HEK293 (cell line): ENCODE data around the gene ANO2.

Experiments
- CTCF ChIA-PET: fragments of 350-600 bp; formaldehyde crosslinking; extraction: SDS; loops from one replicate; lab custom pipeline; 2021; ENCODE audit warnings: antibody characterized with exemption; lab: Yijun Ruan, JAX
- POLR2A ChIA-PET: fragments of 300-600 bp; formaldehyde crosslinking; extraction: SDS; loops from one replicate; lab custom pipeline; 2020; ENCODE audit warnings: antibody characterized with exemption, inconsistent platforms; lab: Yijun Ruan, JAX
- H3K27ac ChIP-seq: fragments of 200-500 bp; sonication (Bioruptor generic); 2 replicates; pipeline ENCODE4 v1.5.1; 2014; ENCODE audit warnings: low read depth, low read length, control low read depth, inconsistent platforms; ENCODE audit errors: extremely low read depth
- H3K36me3 ChIP-seq, 2 experiments: fragments of 200-500 bp in 1 of 2; sonication (Bioruptor generic) in 1 of 2; 1 replicate in 1 of 2; 2 replicates in 1 of 2; pipeline ENCODE4 v1.5.1; 2014 to 2017; ENCODE audit warnings: inconsistent platforms in 2 of 2, low read length in 2 of 2; ENCODE audit not compliant: control insufficient read depth in 2 of 2, insufficient read depth in 1 of 2
- H3K4me1 ChIP-seq: fragments of 200-500 bp; sonication (Bioruptor generic); 2 replicates; pipeline ENCODE4 v1.5.1; 2014; ENCODE audit warnings: mild to moderate bottlenecking, low read length, inconsistent platforms; ENCODE audit not compliant: control insufficient read depth, insufficient read depth
- H3K4me3 ChIP-seq: 2 replicates; pipeline ENCODE4 v1.5.1; 2011; ENCODE audit warnings: low read depth, mild to moderate bottlenecking, control low read depth, low read length, moderate library complexity
- H3K9me3 ChIP-seq: fragments of 200-500 bp; sonication (Bioruptor generic); 2 replicates; pipeline ENCODE4 v1.5.1; 2014; ENCODE audit warnings: low read depth, low read length, inconsistent platforms; ENCODE audit not compliant: control insufficient read depth, insufficient read depth
- EGR2 ChIP-seq: fragments of 450-650 bp; formaldehyde crosslinking; IDR thresholded peaks from 2 replicates; pipeline ENCODE4 v1.5.1; 2016; ENCODE audit warnings: low read depth, missing biosample characterization, missing genetic modification characterization
- ELK4 ChIP-seq: IDR thresholded peaks from 2 replicates; pipeline ENCODE4 v1.6.1; 2011; ENCODE audit warnings: mild to moderate bottlenecking, low read depth, low read length, borderline replicate concordance
- KLF16 ChIP-seq: fragments of 450-650 bp; formaldehyde crosslinking; IDR thresholded peaks from 2 replicates; pipeline ENCODE4 v1.5.1; 2017; ENCODE audit warnings: missing biosample characterization, missing genetic modification characterization
- KLF8 ChIP-seq: fragments of 450-650 bp; formaldehyde crosslinking; IDR thresholded peaks from 2 replicates; pipeline ENCODE4 v1.5.1; 2016; ENCODE audit warnings: missing biosample characterization, missing genetic modification characterization
- OSR2 ChIP-seq: fragments of 450-650 bp; formaldehyde crosslinking; IDR thresholded peaks from 2 replicates; pipeline ENCODE4 v1.5.1; 2016; ENCODE audit warnings: missing biosample characterization, missing genetic modification characterization
- PRDM2 ChIP-seq: fragments of 450-650 bp; formaldehyde crosslinking; IDR thresholded peaks from 2 replicates; pipeline ENCODE4 v1.5.1; 2016; ENCODE audit warnings: missing biosample characterization, missing genetic modification characterization, borderline replicate concordance
- ZBTB10 ChIP-seq: fragments of 450-650 bp; formaldehyde crosslinking; IDR thresholded peaks from 2 replicates; pipeline ENCODE4 v1.5.1; 2016; ENCODE audit warnings: missing biosample characterization, missing genetic modification characterization
- ZEB2 ChIP-seq: fragments of 450-650 bp; formaldehyde crosslinking; IDR thresholded peaks from 2 replicates; pipeline ENCODE4 v1.5.1; 2016; ENCODE audit warnings: missing biosample characterization, missing genetic modification characterization
- ZFP69B ChIP-seq: fragments of 450-650 bp; formaldehyde crosslinking; IDR thresholded peaks from 2 replicates; pipeline ENCODE4 v1.5.1; 2016; ENCODE audit warnings: missing biosample characterization, missing genetic modification characterization
- ZNF292 ChIP-seq: fragments of 450-650 bp; formaldehyde crosslinking; IDR thresholded peaks from 2 replicates; pipeline ENCODE4 v1.5.1; 2016; ENCODE audit warnings: low read depth, missing biosample characterization, missing genetic modification characterization, borderline replicate concordance
- ZNF324 ChIP-seq: fragments of 450-650 bp; formaldehyde crosslinking; IDR thresholded peaks from 2 replicates; pipeline ENCODE4 v1.5.1; 2016; ENCODE audit warnings: missing biosample characterization, missing genetic modification characterization
- ZNF544 ChIP-seq: fragments of 450-650 bp; formaldehyde crosslinking; IDR thresholded peaks from 2 replicates; pipeline ENCODE4 v1.5.0; 2017; ENCODE audit warnings: missing biosample characterization, missing genetic modification characterization
- ZNF571 ChIP-seq: fragments of 450-650 bp; formaldehyde crosslinking; IDR thresholded peaks from 2 replicates; pipeline ENCODE4 v1.5.0; 2017; ENCODE audit warnings: missing biosample characterization, missing genetic modification characterization
- ZNF660 ChIP-seq: fragments of 450-650 bp; IDR thresholded peaks from 2 replicates; pipeline ENCODE4 v1.5.1; 2018; ENCODE audit warnings: missing biosample characterization, mild to moderate bottlenecking, missing genetic modification characterization
- ZSCAN16 ChIP-seq: fragments of 450-650 bp; formaldehyde crosslinking; IDR thresholded peaks from 2 replicates; pipeline ENCODE4 v1.5.1; 2016; ENCODE audit warnings: missing biosample characterization, missing genetic modification characterization
- TF ChIP-seq, protein P1 (sequence below): fragments of 450-650 bp; formaldehyde crosslinking; IDR thresholded peaks from 2 replicates; pipeline ENCODE4 v1.5.1; 2016; ENCODE audit warnings: missing biosample characterization, missing genetic modification characterization, borderline replicate concordance
- TF ChIP-seq, protein P2 (sequence below): fragments of 450-650 bp; formaldehyde crosslinking; IDR thresholded peaks from 2 replicates; pipeline ENCODE4 v1.5.1; 2016; ENCODE audit warnings: missing biosample characterization, missing genetic modification characterization

Gene ANO2

DNA sequence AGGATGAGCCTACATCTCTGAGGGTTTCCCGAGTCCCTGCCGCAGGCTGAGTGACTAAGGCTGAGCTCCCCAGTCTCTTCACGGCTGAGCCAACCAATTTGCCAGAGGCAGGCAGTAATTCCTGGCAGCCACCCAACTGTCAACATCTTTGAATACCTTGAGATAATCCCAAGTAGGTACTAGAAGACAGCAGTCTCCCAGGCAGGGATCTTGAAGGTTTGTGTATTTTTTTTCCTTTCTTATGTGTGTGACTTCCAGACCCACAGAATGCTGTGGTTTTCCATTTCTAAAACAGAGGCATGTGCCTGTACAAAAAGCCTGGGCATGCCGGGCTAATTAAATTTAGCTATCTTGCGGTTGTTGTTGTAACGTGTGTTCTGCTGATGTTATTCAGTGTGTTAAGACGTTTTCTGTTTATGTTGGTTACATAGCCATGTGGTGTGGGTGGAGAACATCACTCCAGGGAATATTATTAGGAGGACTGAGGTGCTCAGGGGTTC lies 155.5 kb downstream of the ANO2 start (continued):
- TF ChIP-seq, protein P1, sequence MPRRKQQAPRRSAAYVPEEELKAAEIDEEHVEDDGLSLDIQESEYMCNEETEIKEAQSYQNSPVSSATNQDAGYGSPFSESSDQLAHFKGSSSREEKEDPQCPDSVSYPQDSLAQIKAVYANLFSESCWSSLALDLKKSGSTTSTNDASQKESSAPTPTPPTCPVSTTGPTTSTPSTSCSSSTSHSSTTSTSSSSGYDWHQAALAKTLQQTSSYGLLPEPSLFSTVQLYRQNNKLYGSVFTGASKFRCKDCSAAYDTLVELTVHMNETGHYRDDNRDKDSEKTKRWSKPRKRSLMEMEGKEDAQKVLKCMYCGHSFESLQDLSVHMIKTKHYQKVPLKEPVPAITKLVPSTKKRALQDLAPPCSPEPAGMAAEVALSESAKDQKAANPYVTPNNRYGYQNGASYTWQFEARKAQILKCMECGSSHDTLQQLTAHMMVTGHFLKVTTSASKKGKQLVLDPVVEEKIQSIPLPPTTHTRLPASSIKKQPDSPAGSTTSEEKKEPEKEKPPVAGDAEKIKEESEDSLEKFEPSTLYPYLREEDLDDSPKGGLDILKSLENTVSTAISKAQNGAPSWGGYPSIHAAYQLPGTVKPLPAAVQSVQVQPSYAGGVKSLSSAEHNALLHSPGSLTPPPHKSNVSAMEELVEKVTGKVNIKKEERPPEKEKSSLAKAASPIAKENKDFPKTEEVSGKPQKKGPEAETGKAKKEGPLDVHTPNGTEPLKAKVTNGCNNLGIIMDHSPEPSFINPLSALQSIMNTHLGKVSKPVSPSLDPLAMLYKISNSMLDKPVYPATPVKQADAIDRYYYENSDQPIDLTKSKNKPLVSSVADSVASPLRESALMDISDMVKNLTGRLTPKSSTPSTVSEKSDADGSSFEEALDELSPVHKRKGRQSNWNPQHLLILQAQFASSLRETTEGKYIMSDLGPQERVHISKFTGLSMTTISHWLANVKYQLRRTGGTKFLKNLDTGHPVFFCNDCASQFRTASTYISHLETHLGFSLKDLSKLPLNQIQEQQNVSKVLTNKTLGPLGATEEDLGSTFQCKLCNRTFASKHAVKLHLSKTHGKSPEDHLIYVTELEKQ (tag by site-specific recombination): peak; percentile 41; the same call in 1 of the 2 replicates

GRCh38 chr12:5787828-5788227 lies 157.2 kb downstream of the ANO2 start:
- TF ChIP-seq ZSCAN16 (tag by site-specific recombination): no peak
- no peak for TF ChIP-seq ZNF292
- TF ChIP-seq, protein P2, sequence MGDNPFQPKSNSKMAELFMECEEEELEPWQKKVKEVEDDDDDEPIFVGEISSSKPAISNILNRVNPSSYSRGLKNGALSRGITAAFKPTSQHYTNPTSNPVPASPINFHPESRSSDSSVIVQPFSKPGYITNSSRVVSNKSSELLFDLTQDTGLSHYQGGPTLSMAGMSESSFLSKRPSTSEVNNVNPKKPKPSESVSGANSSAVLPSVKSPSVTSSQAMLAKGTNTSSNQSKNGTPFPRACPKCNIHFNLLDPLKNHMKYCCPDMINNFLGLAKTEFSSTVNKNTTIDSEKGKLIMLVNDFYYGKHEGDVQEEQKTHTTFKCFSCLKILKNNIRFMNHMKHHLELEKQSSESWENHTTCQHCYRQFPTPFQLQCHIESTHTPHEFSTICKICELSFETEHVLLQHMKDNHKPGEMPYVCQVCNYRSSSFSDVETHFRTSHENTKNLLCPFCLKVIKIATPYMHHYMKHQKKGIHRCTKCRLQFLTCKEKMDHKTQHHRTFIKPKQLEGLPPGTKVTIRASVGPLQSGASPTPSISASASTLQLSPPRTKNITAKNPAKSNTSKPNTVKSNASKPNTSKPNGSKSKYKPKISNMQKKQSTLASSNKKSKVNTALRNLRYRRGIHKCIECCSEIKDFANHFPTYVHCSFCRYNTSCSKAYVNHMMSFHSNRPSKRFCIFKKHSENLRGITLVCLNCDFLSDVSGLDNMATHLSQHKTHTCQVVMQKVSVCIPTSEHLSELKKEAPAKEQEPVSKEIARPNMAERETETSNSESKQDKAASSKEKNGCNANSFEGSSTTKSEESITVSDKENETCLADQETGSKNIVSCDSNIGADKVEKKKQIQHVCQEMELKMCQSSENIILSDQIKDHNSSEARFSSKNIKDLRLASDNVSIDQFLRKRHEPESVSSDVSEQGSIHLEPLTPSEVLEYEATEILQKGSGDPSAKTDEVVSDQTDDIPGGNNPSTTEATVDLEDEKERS (tag by site-specific recombination): no peak
- TF ChIP-seq KLF8: no peak
- TF ChIP-seq ZNF571: no peak
- no peak for TF ChIP-seq ZNF544 (tag by site-specific recombination)
- no peak for TF ChIP-seq ZNF324 (tag by site-specific recombination)
- no peak for TF ChIP-seq ZNF660
- TF ChIP-seq, all 188 proteins: peak for 0
- no peaks in the 10 kb centered on the region for H3K9me3 ChIP-seq

DNA sequence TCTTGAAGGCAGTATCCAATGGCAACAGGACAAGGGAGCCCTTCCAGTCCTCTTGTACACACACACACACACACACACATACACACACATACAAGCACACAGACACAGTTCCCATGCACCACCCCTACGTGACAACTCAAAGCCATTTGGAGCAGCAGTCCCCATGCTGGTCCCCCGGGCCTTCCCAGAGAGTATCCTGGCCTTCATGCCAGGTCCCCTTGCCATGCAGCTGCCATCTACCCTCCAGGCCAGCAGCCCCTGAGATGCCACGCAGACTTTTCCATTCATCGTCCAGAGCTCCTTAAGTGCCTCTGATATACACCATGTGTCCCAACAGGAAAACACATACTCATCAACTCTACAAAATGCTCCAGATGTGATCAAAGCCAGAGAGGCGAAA lies 159.5 kb downstream of the ANO2 start:
- Histone ChIP-seq H3K36me3 (no peaks in the 10 kb centered on the region), H3K9me3 (no peaks in the 10 kb centered on the region), H3K4me1 (peaks cover 21% of the 10 kb centered on the region), H3K27ac (no peak overlapping the region), H3K4me3 (no peak overlapping the region)
- ChIA-PET POLR2A (no interaction called here), CTCF (interaction anchor here (0.9 kb wide), 1 partner anchor 10 kb away, joined by 4 read pairs; no protein-coding TSS in a partner anchor)
- TF ChIP-seq PRDM2 (tag by site-specific recombination) (no peak), KLF16 (tag by site-specific recombination) (no peak), ZFP69B (tag by site-specific recombination) (no peak), EGR2 (tag by site-specific recombination) (no peak), ELK4 (no peak), OSR2 (tag by site-specific recombination) (no peak), ZBTB10 (no peak), ZEB2 (tag by site-specific recombination) (no peak)

More at GRCh38 chr12:5787828-5788227, 157.2 kb downstream of the ANO2 start:
- H3K4me1 ChIP-seq: peaks cover 20% of the 10 kb centered on the region
- ChIA-PET CTCF (interaction anchor here (0.7 to 2.4 kb wide), 3 partner anchors 41 to 511 kb away, joined by 3 to 10 read pairs (median 3); no protein-coding TSS in a partner anchor), POLR2A (no interaction called here)
- H3K36me3 ChIP-seq: no peaks in the 10 kb centered on the region
- no peak overlapping the region for H3K27ac ChIP-seq
- no peak overlapping the region for H3K4me3 ChIP-seq
